Osteoblast (primary cell): ENCODE measurements around the gene EEA1. TPM values are rescaled to one million over a fixed set of nuclear protein-coding genes. Genes with fewer than 3 reads are reported as not detected.

Experiments used
- DNase-seq: peaks from one replicate; pipeline ENCODE4 v3.0.0; 2011; ENCODE audit warnings: low spot score, mixed read lengths; ENCODE audit not compliant: insufficient read length; ENCODE audit errors: missing footprints
- H2AFZ ChIP-seq: 2 replicates; pipeline ENCODE4 v1.6.0; 2011; ENCODE audit warnings: mild to moderate bottlenecking, low read length
- H3K27ac ChIP-seq: 2 replicates; pipeline ENCODE4 v1.5.1; 2011; ENCODE audit warnings: mild to moderate bottlenecking, low read depth, low read length, moderate library complexity
- H3K27me3 ChIP-seq: 2 replicates; pipeline ENCODE4 v1.6.0; 2012; ENCODE audit warnings: mild to moderate bottlenecking, control low read depth, inconsistent platforms, low read length, moderate library complexity; ENCODE audit not compliant: insufficient read depth
- H3K36me3 ChIP-seq: 2 replicates; pipeline ENCODE4 v1.5.1; 2011; ENCODE audit warnings: mild to moderate bottlenecking, low read length, control low read depth, moderate library complexity; ENCODE audit not compliant: insufficient read depth
- H3K4me1 ChIP-seq: 2 replicates; pipeline ENCODE4 v1.5.1; 2011; ENCODE audit warnings: mild to moderate bottlenecking, low read length, control low read depth, moderate library complexity; ENCODE audit not compliant: insufficient read depth
- H3K4me2 ChIP-seq: 2 replicates; pipeline ENCODE4 v1.6.0; 2011; ENCODE audit warnings: mild to moderate bottlenecking, low read length; ENCODE audit not compliant: insufficient read depth
- H3K4me3 ChIP-seq: fragments of 200-600 bp; sonication (generic); 3 replicates; pipeline ENCODE4 v1.5.1; 2012; ENCODE audit warnings: mild to moderate bottlenecking, low read length, inconsistent platforms; ENCODE audit not compliant: insufficient read depth
- H3K79me2 ChIP-seq: 2 replicates; pipeline ENCODE4 v1.6.0; 2012; ENCODE audit warnings: mild to moderate bottlenecking, low read length, control low read depth, inconsistent platforms; ENCODE audit not compliant: insufficient read depth
- H3K9me3 ChIP-seq: 2 replicates; pipeline ENCODE4 v1.5.1; 2011; ENCODE audit warnings: low read depth, low read length, control low read depth
- H4K20me1 ChIP-seq: 2 replicates; pipeline ENCODE4 v1.6.0; 2012; ENCODE audit warnings: mild to moderate bottlenecking, low read length, control low read depth; ENCODE audit not compliant: insufficient read depth
- total RNA-seq: library from RNA; depleted of rRNA; stranded (reverse); fragments of >200 nt; gene quantifications from 2 replicates; pipeline ENCODE4 v1.2.3, GENCODE V29; 2012
- TF ChIP-seq, protein P1 (sequence below): IDR thresholded peaks from 2 replicates; pipeline ENCODE4 v1.5.1; 2011; ENCODE audit warnings: mild to moderate bottlenecking, low read depth, low read length, moderate library complexity; ENCODE audit errors: extremely low read depth

The EEA1 gene
- total RNA-seq, 1 donor, result 32.9 TPM

- Histone ChIP-seq H3K4me2 (no peak overlapping the region), H3K36me3 (no peaks in the 10 kb centered on the region), H2AFZ (no peak overlapping the region), H3K4me1 (peaks cover 17% of the 10 kb centered on the region), H3K27ac (no peak overlapping the region), H3K27me3 (no peaks in the 10 kb centered on the region), H3K4me3 (no peak overlapping the region), H3K79me2 (no peaks in the 10 kb centered on the region), H3K9me3 (no peaks in the 10 kb centered on the region), H4K20me1 (no peaks in the 10 kb centered on the region)
- DNase-seq, result no peak
- TF ChIP-seq, protein P1, sequence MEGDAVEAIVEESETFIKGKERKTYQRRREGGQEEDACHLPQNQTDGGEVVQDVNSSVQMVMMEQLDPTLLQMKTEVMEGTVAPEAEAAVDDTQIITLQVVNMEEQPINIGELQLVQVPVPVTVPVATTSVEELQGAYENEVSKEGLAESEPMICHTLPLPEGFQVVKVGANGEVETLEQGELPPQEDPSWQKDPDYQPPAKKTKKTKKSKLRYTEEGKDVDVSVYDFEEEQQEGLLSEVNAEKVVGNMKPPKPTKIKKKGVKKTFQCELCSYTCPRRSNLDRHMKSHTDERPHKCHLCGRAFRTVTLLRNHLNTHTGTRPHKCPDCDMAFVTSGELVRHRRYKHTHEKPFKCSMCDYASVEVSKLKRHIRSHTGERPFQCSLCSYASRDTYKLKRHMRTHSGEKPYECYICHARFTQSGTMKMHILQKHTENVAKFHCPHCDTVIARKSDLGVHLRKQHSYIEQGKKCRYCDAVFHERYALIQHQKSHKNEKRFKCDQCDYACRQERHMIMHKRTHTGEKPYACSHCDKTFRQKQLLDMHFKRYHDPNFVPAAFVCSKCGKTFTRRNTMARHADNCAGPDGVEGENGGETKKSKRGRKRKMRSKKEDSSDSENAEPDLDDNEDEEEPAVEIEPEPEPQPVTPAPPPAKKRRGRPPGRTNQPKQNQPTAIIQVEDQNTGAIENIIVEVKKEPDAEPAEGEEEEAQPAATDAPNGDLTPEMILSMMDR, result no peak
Measured at GRCh38 chr12:92733181-92733580, 195.9 kb downstream of the EEA1 start.

DNA sequence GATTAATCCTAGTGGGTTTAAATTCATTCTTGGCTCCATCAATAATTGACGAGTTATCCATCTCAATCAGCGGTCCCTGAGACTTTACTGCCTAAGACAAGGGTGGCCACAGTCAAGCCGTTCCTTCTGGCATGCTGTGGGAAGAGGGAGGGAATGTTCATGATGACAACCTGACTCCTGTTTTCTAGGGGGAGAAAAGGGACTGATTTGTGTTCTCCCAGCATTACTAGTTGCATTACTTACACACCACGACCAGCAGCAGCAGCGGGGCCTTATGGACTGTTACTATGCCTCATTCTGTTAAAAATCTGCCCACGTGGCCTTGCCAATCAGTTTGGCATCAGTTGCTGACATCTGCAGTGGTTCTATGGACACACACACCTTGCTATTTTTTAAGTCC lies 196.4 kb downstream of the EEA1 start:
- DNase-seq, result no peak
- Histone ChIP-seq H3K4me2 (no peak overlapping the region), H3K9me3 (no peaks in the 10 kb centered on the region), H2AFZ (no peak overlapping the region), H3K36me3 (no peaks in the 10 kb centered on the region), H3K4me3 (no peak overlapping the region), H3K27me3 (no peaks in the 10 kb centered on the region), H3K79me2 (no peaks in the 10 kb centered on the region), H3K27ac (no peak overlapping the region), H4K20me1 (no peaks in the 10 kb centered on the region), H3K4me1 (peaks cover 17% of the 10 kb centered on the region)
- TF ChIP-seq, protein P1, result no peak

DNA sequence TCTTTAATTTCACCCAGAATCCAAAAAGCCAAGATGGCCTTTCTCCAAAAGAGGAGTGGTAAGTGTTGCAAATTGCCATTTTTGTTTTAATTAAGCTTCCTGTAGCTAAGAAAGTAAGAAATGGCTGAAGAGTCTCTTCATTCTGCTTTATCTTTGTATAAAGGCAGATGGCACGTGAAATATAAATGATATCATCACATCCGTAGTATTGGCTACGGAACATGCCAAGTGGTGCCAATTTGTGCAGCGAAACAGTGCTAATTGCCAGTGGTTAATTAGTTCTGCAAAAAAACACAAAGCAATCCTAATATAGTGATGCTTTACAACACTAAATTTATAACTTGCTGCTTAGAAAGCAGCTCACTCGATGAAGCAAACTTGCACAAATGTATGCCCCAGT lies 196.9 kb downstream of the EEA1 start:
- H3K79me2 ChIP-seq, result no peaks in the 10 kb centered on the region
- no peak overlapping the region for H3K4me3 ChIP-seq
- H3K4me1 ChIP-seq, result peaks cover 17% of the 10 kb centered on the region
- no peak overlapping the region for H3K4me2 ChIP-seq
- H3K27ac ChIP-seq, result no peak overlapping the region
- no peak overlapping the region for H2AFZ ChIP-seq
- no peaks in the 10 kb centered on the region for H3K36me3 ChIP-seq
- no peaks in the 10 kb centered on the region for H3K9me3 ChIP-seq
- TF ChIP-seq, protein P1, result no peak
- H3K27me3 ChIP-seq, result no peaks in the 10 kb centered on the region
- H4K20me1 ChIP-seq, result no peaks in the 10 kb centered on the region
- DNase-seq, result no peak

GRCh38 chr12:92730758-92731157 lies 198.3 kb downstream of the EEA1 start:
- DNase-seq, result no peak
- TF ChIP-seq, protein P1, result no peak
- H4K20me1 ChIP-seq, result no peaks in the 10 kb centered on the region
- H3K36me3 ChIP-seq, result no peaks in the 10 kb centered on the region
- no peak overlapping the region for H3K27ac ChIP-seq
- H3K9me3 ChIP-seq, result no peaks in the 10 kb centered on the region
- H3K27me3 ChIP-seq, result no peaks in the 10 kb centered on the region
- H2AFZ ChIP-seq, result no peak overlapping the region
- H3K4me2 ChIP-seq, result no peak overlapping the region
- H3K4me1 ChIP-seq, result peaks cover 14% of the 10 kb centered on the region
- no peak overlapping the region for H3K4me3 ChIP-seq
- no peaks in the 10 kb centered on the region for H3K79me2 ChIP-seq
